AG09309 (cell line): ENCODE measurements around the gene ARIH1.

Experiments
- DNase-seq: peaks from one replicate; pipeline ENCODE4 v3.0.0-alpha.2; 2010; ENCODE audit warnings: low read depth
- H3K4me3 ChIP-seq: 2 replicates; pipeline ENCODE4 v1.5.1; 2011; ENCODE audit warnings: mild to moderate bottlenecking, low read depth, low read length, moderate library complexity; ENCODE audit not compliant: control insufficient read depth
- TF ChIP-seq, protein P1 (sequence below): IDR thresholded peaks from 2 replicates; pipeline ENCODE4 v1.5.1; 2011; ENCODE audit warnings: mild to moderate bottlenecking, low read depth, low read length, inconsistent platforms; ENCODE audit not compliant: insufficient read depth, control insufficient read depth; ENCODE audit errors: missing control alignments

ARIH1 gene

DNA sequence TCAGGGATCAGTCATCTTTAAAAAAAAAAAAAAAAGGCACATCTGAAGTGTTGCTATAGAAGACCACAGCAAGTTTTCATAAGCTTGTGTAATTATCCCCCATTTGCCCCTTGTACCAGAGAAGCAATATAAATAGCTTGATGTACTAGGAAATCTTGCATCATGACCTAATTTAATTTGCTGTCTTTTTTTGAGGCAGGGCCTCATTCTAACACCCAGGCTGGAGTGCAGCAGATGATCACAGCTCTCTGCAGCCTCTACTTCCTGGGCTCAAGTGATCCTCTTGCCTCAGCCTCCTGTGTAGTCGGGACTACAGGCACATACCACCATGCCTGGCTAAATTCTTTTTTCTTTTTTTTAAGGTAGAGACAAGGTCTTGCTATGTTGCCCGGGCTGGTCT lies 88.7 kb downstream of the ARIH1 start:
- H3K4me3 ChIP-seq, result no peak overlapping the region
- no peak for DNase-seq
- TF ChIP-seq, protein P1, sequence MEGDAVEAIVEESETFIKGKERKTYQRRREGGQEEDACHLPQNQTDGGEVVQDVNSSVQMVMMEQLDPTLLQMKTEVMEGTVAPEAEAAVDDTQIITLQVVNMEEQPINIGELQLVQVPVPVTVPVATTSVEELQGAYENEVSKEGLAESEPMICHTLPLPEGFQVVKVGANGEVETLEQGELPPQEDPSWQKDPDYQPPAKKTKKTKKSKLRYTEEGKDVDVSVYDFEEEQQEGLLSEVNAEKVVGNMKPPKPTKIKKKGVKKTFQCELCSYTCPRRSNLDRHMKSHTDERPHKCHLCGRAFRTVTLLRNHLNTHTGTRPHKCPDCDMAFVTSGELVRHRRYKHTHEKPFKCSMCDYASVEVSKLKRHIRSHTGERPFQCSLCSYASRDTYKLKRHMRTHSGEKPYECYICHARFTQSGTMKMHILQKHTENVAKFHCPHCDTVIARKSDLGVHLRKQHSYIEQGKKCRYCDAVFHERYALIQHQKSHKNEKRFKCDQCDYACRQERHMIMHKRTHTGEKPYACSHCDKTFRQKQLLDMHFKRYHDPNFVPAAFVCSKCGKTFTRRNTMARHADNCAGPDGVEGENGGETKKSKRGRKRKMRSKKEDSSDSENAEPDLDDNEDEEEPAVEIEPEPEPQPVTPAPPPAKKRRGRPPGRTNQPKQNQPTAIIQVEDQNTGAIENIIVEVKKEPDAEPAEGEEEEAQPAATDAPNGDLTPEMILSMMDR, result no peak

DNA sequence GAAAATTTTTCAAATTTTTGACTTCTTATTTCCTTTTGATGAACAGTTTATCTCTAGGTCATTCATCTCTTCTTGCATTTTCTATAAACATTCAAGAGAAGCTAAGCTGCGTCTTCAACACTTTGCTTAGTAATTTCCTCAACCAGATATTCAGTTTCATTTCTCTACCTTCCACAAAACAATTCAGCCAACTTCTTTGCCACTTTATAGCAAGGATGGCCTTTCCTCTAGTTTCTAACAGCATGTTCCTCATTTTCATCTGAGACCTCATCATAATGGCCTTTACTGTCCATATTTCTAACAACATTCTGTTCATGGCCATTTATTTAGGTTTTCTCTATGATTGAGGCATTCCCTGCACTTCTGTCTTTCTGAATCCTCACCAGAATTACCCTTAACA lies 90.0 kb downstream of the ARIH1 start:
- H3K4me3 ChIP-seq, result no peak overlapping the region

DNA sequence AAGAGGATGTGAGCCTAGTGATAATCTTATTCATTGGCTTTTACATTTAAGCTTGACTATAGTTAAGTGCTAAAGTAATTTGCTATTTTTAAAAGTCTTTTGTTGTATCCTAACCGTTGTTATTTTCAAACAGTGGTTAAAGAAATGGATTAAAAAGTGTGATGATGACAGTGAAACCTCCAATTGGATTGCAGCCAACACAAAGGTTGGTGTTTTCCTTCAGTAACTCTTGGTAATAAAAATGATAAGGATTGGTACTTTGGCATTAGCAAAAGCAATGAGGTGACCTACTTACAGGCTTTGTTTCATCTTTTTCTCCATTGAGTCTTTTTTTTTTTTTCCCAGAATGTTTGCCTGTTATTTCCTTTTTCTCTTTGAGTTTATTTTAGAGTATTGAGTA lies 92.8 kb downstream of the ARIH1 start:
- no peak for DNase-seq
- TF ChIP-seq, protein P1, result no peak

More for the DNA sequence above, 90.0 kb downstream of the ARIH1 start:
- TF ChIP-seq, protein P1, result no peak
- no peak for DNase-seq

DNA sequence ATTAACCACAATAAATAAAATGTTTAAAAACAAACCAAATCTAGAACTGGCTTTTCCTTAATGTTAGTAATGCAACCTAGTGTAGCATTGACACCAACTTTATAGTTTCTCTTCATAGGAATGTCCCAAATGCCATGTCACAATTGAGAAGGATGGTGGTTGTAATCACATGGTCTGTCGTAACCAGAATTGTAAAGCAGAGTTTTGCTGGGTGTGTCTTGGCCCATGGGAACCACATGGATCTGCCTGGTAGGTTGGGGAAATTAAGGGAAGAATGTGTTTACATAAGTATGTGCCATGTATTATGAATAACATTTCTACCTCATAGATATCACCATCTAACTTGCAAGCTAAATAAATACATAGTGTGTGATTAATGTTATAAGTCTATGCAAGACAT lies 95.9 kb downstream of the ARIH1 start:
- TF ChIP-seq, protein P1, result no peak
- no peak overlapping the region for H3K4me3 ChIP-seq
- DNase-seq, result no peak

More for the DNA sequence above, 92.8 kb downstream of the ARIH1 start:
- H3K4me3 ChIP-seq, result no peak overlapping the region

DNA sequence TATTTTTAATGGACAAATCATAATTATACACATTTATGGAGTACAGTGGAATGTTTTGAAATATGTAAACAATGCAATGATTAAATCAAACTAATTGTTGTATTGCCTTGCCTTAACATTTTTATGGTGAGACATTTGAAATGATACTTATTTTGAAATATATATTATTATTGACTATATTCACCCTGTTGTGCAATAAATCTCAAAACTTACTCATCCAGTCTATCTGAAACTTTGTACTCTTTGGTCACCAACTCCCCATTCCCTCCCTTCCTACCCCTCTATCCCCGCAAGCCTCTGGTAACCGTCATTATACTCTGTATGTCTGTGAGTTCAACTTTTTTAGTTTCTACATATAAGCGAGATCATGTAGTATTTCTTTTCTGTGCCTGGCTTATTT lies 105.7 kb downstream of the ARIH1 start:
- TF ChIP-seq, protein P1, result no peak
- DNase-seq, result no peak
- H3K4me3 ChIP-seq, result no peak overlapping the region

DNA sequence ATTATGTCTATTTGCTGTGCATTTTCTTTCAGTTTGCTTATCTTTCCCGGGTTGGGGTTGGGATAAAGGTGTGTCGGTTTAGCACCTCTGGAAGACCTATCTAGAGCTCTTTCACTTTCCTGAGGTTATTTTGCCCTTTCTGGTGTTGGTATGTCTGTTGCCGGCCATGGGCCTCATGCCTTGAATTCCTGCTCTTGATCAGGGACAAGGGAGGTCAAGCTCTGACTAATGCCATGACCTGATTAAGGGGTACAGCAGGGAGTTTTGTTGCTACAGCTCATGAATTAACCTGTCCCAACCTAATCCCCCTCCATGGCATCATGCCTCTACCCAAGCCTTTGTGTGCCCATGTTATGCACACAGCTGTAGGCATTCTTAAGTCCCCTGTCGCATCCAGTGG lies 109.9 kb downstream of the ARIH1 start:
- TF ChIP-seq, protein P1, result no peak
- no peak overlapping the region for H3K4me3 ChIP-seq
- no peak for DNase-seq

DNA sequence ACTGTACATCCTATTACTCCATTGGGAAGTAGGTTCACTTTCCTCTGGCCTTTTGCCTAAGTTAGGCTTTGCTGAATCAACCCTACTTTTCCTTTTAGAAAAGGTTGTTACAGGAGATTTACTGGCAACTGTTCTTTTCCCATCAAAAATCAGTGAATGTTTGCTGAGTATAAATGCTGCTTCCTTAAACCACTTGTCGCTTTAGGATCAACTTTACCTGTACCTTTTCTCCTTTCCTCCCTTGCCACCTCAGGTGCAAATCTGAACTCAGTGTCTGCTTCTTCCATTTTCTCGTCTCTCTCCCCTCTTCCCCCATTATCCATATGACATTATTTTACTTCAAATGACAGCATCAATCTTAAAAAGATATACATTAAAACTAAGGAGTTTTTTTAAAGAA lies 110.9 kb downstream of the ARIH1 start:
- TF ChIP-seq, protein P1, result no peak

More for the DNA sequence above, 110.9 kb downstream of the ARIH1 start:
- no peak overlapping the region for H3K4me3 ChIP-seq
- no peak for DNase-seq
